ENCODE results near the gene CREBRF. TPM values are rescaled to one million over a fixed set of nuclear protein-coding genes. Genes with fewer than 3 reads are reported as not detected.

CREBRF gene
- polyA plus RNA-seq, 3 donors, result 23.1 to 27.6 (median 23.6) TPM

- Mint-ChIP-seq H3K9me3 (no peaks in the 10 kb centered on the region), H3K36me3 (peaks cover 13 to 39% of the 10 kb centered on the region in 2 donors), H3K27ac (peak overlapping the region in 4 of 7 donors; percentile 34 to 76 (median 66)), H3K4me3 (no peak overlapping the region), H3K27me3 (ENCODE audit: low read depth in 3 of 3) (no peaks in the 10 kb centered on the region), H3K4me1 (peaks cover 48% of the 10 kb centered on the region)
- 100% methylated on average over 2 of the region's 3 CpGs for WGBS (ENCODE audit: insufficient coverage)
- H3K27ac ChIP-seq (ENCODE audit: low read depth in 1 of 2, low read length in 2 of 2), result peak overlapping the region; percentile 10 to 85
- H3K9me3 ChIP-seq (replicated peaks in 1 of 2; ENCODE audit: control insufficient read depth in 1 of 2, insufficient read depth in 1 of 2, low read length in 2 of 2), result no peaks in the 10 kb centered on the region
- TF ChIP-seq, protein P1, sequence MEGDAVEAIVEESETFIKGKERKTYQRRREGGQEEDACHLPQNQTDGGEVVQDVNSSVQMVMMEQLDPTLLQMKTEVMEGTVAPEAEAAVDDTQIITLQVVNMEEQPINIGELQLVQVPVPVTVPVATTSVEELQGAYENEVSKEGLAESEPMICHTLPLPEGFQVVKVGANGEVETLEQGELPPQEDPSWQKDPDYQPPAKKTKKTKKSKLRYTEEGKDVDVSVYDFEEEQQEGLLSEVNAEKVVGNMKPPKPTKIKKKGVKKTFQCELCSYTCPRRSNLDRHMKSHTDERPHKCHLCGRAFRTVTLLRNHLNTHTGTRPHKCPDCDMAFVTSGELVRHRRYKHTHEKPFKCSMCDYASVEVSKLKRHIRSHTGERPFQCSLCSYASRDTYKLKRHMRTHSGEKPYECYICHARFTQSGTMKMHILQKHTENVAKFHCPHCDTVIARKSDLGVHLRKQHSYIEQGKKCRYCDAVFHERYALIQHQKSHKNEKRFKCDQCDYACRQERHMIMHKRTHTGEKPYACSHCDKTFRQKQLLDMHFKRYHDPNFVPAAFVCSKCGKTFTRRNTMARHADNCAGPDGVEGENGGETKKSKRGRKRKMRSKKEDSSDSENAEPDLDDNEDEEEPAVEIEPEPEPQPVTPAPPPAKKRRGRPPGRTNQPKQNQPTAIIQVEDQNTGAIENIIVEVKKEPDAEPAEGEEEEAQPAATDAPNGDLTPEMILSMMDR (IDR thresholded peaks at IDR 0.05), result no peak
- H3K4me3 ChIP-seq (replicated peaks in 1 of 3; ENCODE audit: low read depth in 2 of 3, low read length in 3 of 3), result no peak overlapping the region
- peaks cover 80% of the 10 kb centered on the region for H3K79me2 ChIP-seq (ENCODE audit: insufficient read depth, low read length)
- no peak overlapping the region for H3K4me2 ChIP-seq (replicated peaks; ENCODE audit: extremely low read depth, low read length, poor library complexity, severe bottlenecking)
- H2AFZ ChIP-seq (ENCODE audit: insufficient read depth, low read depth, low read length, poor library complexity, severe bottlenecking), result no peak overlapping the region
- H3K27me3 ChIP-seq (ENCODE audit: control insufficient read depth in 2 of 2, insufficient read depth in 2 of 2, low read length in 2 of 2), result no peaks in the 10 kb centered on the region
- peaks cover 2 to 17% of the 10 kb centered on the region in 2 donors for H3K36me3 ChIP-seq (replicated peaks in 1 of 2; ENCODE audit: control insufficient read depth in 1 of 2, insufficient read depth in 2 of 2, low read length in 2 of 2)
- H3K9ac ChIP-seq (ENCODE audit: insufficient read depth, low read length, poor library complexity, severe bottlenecking), result no peak overlapping the region
- DNase-seq, result no peak
- peaks cover 58 to 61% of the 10 kb centered on the region in 2 donors for H3K4me1 ChIP-seq (ENCODE audit: control insufficient read depth in 1 of 2, insufficient read depth in 2 of 2, low read length in 2 of 2)
- intact Hi-C loops (cut with micrococcal nuclease), result no loop called here
- peaks cover 50% of the 10 kb centered on the region for H4K20me1 ChIP-seq (ENCODE audit: insufficient read depth, low read length)
Measured at GRCh38 chr5:173032730-173033129, 23.4 kb upstream of the CREBRF start.

- no peaks in the 10 kb centered on the region for H3K9me3 Mint-ChIP-seq
- no peak overlapping the region for H3K4me3 Mint-ChIP-seq
Measured at GRCh38 chr5:173033923-173034322, 22.2 kb upstream of the CREBRF start.

More at GRCh38 chr5:173033923-173034322, 22.2 kb upstream of the CREBRF start:
- Histone ChIP-seq H3K79me2 (ENCODE audit: insufficient read depth, low read length) (peaks cover 68% of the 10 kb centered on the region), H3K4me3 (replicated peaks in 1 of 3; ENCODE audit: low read depth in 2 of 3, low read length in 3 of 3) (no peak overlapping the region), H2AFZ (ENCODE audit: insufficient read depth, low read depth, low read length, poor library complexity, severe bottlenecking) (no peak overlapping the region), H3K4me1 (ENCODE audit: control insufficient read depth in 1 of 2, insufficient read depth in 2 of 2, low read length in 2 of 2) (peaks cover 52 to 55% of the 10 kb centered on the region in 2 donors), H4K20me1 (ENCODE audit: insufficient read depth, low read length) (peaks cover 39% of the 10 kb centered on the region), H3K27me3 (ENCODE audit: control insufficient read depth in 2 of 2, insufficient read depth in 2 of 2, low read length in 2 of 2) (no peaks in the 10 kb centered on the region), H3K9ac (ENCODE audit: insufficient read depth, low read length, poor library complexity, severe bottlenecking) (no peak overlapping the region), H3K4me2 (replicated peaks; ENCODE audit: extremely low read depth, low read length, poor library complexity, severe bottlenecking) (no peak overlapping the region), H3K9me3 (replicated peaks in 1 of 2; ENCODE audit: control insufficient read depth in 1 of 2, insufficient read depth in 1 of 2, low read length in 2 of 2) (no peaks in the 10 kb centered on the region), H3K36me3 (replicated peaks in 1 of 2; ENCODE audit: control insufficient read depth in 1 of 2, insufficient read depth in 2 of 2, low read length in 2 of 2) (peaks cover 0 to 12% of the 10 kb centered on the region in 2 donors), H3K27ac (ENCODE audit: low read depth in 1 of 2, low read length in 2 of 2) (peak overlapping the region; percentile 14 to 85)
- H3K27me3 Mint-ChIP-seq (ENCODE audit: low read depth in 3 of 3), result no peaks in the 10 kb centered on the region
- WGBS (ENCODE audit: insufficient coverage), result 100% methylated on average over 1 of the region's 6 CpGs
- intact Hi-C loops (cut with micrococcal nuclease), result no loop called here
- H3K4me1 Mint-ChIP-seq, result peaks cover 46% of the 10 kb centered on the region
- H3K27ac Mint-ChIP-seq, result peak overlapping the region; percentile 6 to 86 (median 69)
- no peak for DNase-seq
- H3K36me3 Mint-ChIP-seq, result peaks cover 11 to 42% of the 10 kb centered on the region in 2 donors
- TF ChIP-seq, protein P1 (IDR thresholded peaks at IDR 0.05), result no peak

Measured in CD14-positive monocyte (primary cell).